H9 (cell line): ENCODE measurements around the gene ZC3H7B. TPM values are rescaled to one million over a fixed set of nuclear protein-coding genes. Genes with fewer than 3 reads are reported as not detected.

Source experiments
- DNase-seq: peaks from one replicate; pipeline ENCODE4 v3.0.0-alpha.2; 2017
- H2AFZ ChIP-seq: one replicate; pipeline ENCODE4 v1.6.1; 2013; ENCODE audit warnings: mild to moderate bottlenecking, low read length, control low read depth, moderate library complexity
- H2AK5ac ChIP-seq: 2 replicates; pipeline ENCODE4 v1.6.1; 2013; ENCODE audit warnings: low read length, control low read depth, mixed read lengths; ENCODE audit not compliant: insufficient read length
- H2BK120ac ChIP-seq: one replicate; pipeline ENCODE4 v1.6.1; 2013; ENCODE audit warnings: low read depth, mild to moderate bottlenecking, low read length, control low read depth, inconsistent platforms; ENCODE audit not compliant: poor library complexity, severe bottlenecking
- H2BK12ac ChIP-seq: 2 replicates; pipeline ENCODE4 v1.6.1; 2013; ENCODE audit warnings: low read length, control low read depth, mixed read lengths, low read depth; ENCODE audit not compliant: insufficient read length
- H2BK15ac ChIP-seq: 2 replicates; pipeline ENCODE4 v1.6.1; 2013; ENCODE audit warnings: low read depth, low read length, control low read depth
- H2BK20ac ChIP-seq: one replicate; pipeline ENCODE4 v1.6.1; 2013; ENCODE audit warnings: low read depth, mild to moderate bottlenecking, low read length, control low read depth, inconsistent platforms; ENCODE audit not compliant: poor library complexity, severe bottlenecking
- H2BK5ac ChIP-seq: 2 replicates; pipeline ENCODE4 v1.6.1; 2013; ENCODE audit warnings: low read length, control low read depth, mixed read lengths; ENCODE audit not compliant: insufficient read length
- H3K14ac ChIP-seq: 2 replicates; pipeline ENCODE4 v1.6.1; 2013; ENCODE audit warnings: low read length, control low read depth; ENCODE audit not compliant: insufficient read depth
- H3K18ac ChIP-seq: 2 replicates; pipeline ENCODE4 v1.6.1; 2013; ENCODE audit warnings: low read depth, mild to moderate bottlenecking, mixed read lengths, low read length, control low read depth; ENCODE audit not compliant: insufficient read length
- H3K23ac ChIP-seq: 2 replicates; pipeline ENCODE4 v1.6.1; 2013; ENCODE audit warnings: low read length, control low read depth, mixed read lengths, low read depth; ENCODE audit not compliant: insufficient read length
- H3K23me2 ChIP-seq: 2 replicates; pipeline ENCODE4 v1.6.1; 2013; ENCODE audit warnings: low read depth, mild to moderate bottlenecking, mixed read lengths, low read length, control low read depth; ENCODE audit not compliant: insufficient read length, poor library complexity, severe bottlenecking
- H3K27ac ChIP-seq: 2 replicates; pipeline ENCODE4 v1.5.1; 2013; ENCODE audit warnings: low read length, control low read depth, mixed read lengths, low read depth; ENCODE audit not compliant: insufficient read length
- H3K27me3 ChIP-seq: 2 replicates; pipeline ENCODE4 v1.6.1; 2013; ENCODE audit warnings: low read length, control low read depth, inconsistent platforms; ENCODE audit not compliant: insufficient read depth
- H3K4ac ChIP-seq: 2 replicates; pipeline ENCODE4 v1.6.1; 2013; ENCODE audit warnings: low read depth, mild to moderate bottlenecking, control low read depth, inconsistent platforms, low read length, moderate library complexity
- H3K4me1 ChIP-seq: 2 replicates; pipeline ENCODE4 v1.6.1; 2013; ENCODE audit warnings: low read length, control low read depth, inconsistent platforms; ENCODE audit not compliant: insufficient read depth
- H3K4me2 ChIP-seq: 2 replicates; pipeline ENCODE4 v1.6.1; 2013; ENCODE audit warnings: low read length, control low read depth, mixed read lengths; ENCODE audit not compliant: insufficient read length, insufficient read depth
- H3K56ac ChIP-seq: 2 replicates; pipeline ENCODE4 v1.6.1; 2013; ENCODE audit warnings: low read depth, mild to moderate bottlenecking, mixed read lengths, low read length, control low read depth; ENCODE audit not compliant: insufficient read length
- H3K79me1 ChIP-seq: 2 replicates; pipeline ENCODE4 v1.6.1; 2013; ENCODE audit warnings: low read depth, mild to moderate bottlenecking, moderate library complexity, low read length, control low read depth, inconsistent platforms; ENCODE audit not compliant: insufficient read depth, poor library complexity, severe bottlenecking
- H3K79me2 ChIP-seq: 2 replicates; pipeline ENCODE4 v1.6.1; 2013; ENCODE audit warnings: low read length, control low read depth, inconsistent platforms; ENCODE audit not compliant: insufficient read depth
- H3K9ac ChIP-seq: 2 replicates; pipeline ENCODE4 v1.6.1; 2013; ENCODE audit warnings: low read length, control low read depth, mixed read lengths; ENCODE audit not compliant: insufficient read length; ENCODE audit errors: extremely low read depth
- H3K9me3 ChIP-seq: one replicate; pipeline ENCODE4 v1.6.1; 2013; ENCODE audit warnings: low read depth, low read length, inconsistent platforms; ENCODE audit not compliant: control insufficient read depth
- H3T11ph ChIP-seq: one replicate; pipeline ENCODE4 v1.6.1; 2013; ENCODE audit warnings: mild to moderate bottlenecking, low read length, control low read depth, inconsistent platforms
- H4K20me1 ChIP-seq: one replicate; pipeline ENCODE4 v1.6.1; 2013; ENCODE audit not compliant: control insufficient read depth, insufficient read length, insufficient read depth
- H4K5ac ChIP-seq: 2 replicates; pipeline ENCODE4 v1.6.1; 2013; ENCODE audit warnings: low read depth, mild to moderate bottlenecking, mixed read lengths, low read length, control low read depth; ENCODE audit not compliant: insufficient read length
- H4K8ac ChIP-seq: replicated peaks from 2 replicates; pipeline ENCODE4 v1.6.1; 2013; ENCODE audit warnings: low read length, control low read depth, mixed read lengths, low read depth; ENCODE audit not compliant: insufficient read length
- H4K91ac ChIP-seq: 2 replicates; pipeline ENCODE4 v1.6.1; 2013; ENCODE audit warnings: low read depth, mild to moderate bottlenecking, moderate library complexity, mixed read lengths, low read length, control low read depth; ENCODE audit not compliant: insufficient read length
- H3K27ac Mint-ChIP-seq, 3 experiments: 2 replicates in 2 of 3; 3 replicates in 1 of 3; pipeline ENCODE4 v1.8.0; 2020 to 2021; ENCODE audit warnings: mixed read lengths in 3 of 3, mild to moderate bottlenecking in 1 of 3, moderate library complexity in 1 of 3
- H3K27me3 Mint-ChIP-seq: 2 replicates; pipeline ENCODE4 v1.8.0; 2021; ENCODE audit warnings: low read depth, mild to moderate bottlenecking, moderate library complexity, mixed read lengths
- H3K36me3 Mint-ChIP-seq, 3 experiments: 2 replicates in 2 of 3; 3 replicates in 1 of 3; pipeline ENCODE4 v1.8.0; 2020 to 2021; ENCODE audit warnings: low read depth in 3 of 3, mixed read lengths in 3 of 3; ENCODE audit not compliant: insufficient read depth in 1 of 3
- H3K4me1 Mint-ChIP-seq, 2 experiments: 2 replicates each; pipeline ENCODE4 v1.8.0; 2020; ENCODE audit warnings: mixed read lengths in 2 of 2
- H3K4me3 Mint-ChIP-seq, 2 experiments: 2 replicates in 1 of 2; 3 replicates in 1 of 2; pipeline ENCODE4 v1.8.0; 2020 to 2021; ENCODE audit warnings: mild to moderate bottlenecking in 2 of 2, mixed read lengths in 2 of 2, moderate library complexity in 1 of 2
- H3K9me3 Mint-ChIP-seq, 2 experiments: 2 replicates in 1 of 2; 3 replicates in 1 of 2; pipeline ENCODE4 v1.8.0; 2020; ENCODE audit warnings: mild to moderate bottlenecking in 2 of 2, mixed read lengths in 2 of 2, moderate library complexity in 1 of 2
- WGBS: extraction: QIAGEN DNeasy Blood & Tissue Kit; methylation state at CpG from one replicate; pipeline ENCODE4 v1.1.7; 2013; ENCODE audit warnings: missing lambda C conversion rate, low lambda C conversion rate, mixed read lengths; ENCODE audit not compliant: insufficient read length; ENCODE audit errors: extremely low coverage; 5-methylcytosine and 5-hydroxymethylcytosine counted together
- total RNA-seq: library from RNA; stranded (reverse); gene quantifications from 2 replicates; pipeline ENCODE4 v1.2.1, GENCODE V29; 2021
- TF ChIP-seq, protein P1 (sequence below): fragments of 200-600 bp; sonication (generic); conservative IDR thresholded peaks from 3 replicates; pipeline ENCODE4 v1.8.0; 2021; ENCODE audit warnings: antibody characterized with exemption, mild to moderate bottlenecking

The ZC3H7B gene
- total RNA-seq, 1 experiment from 2014 or later = 69.3 TPM

DNA sequence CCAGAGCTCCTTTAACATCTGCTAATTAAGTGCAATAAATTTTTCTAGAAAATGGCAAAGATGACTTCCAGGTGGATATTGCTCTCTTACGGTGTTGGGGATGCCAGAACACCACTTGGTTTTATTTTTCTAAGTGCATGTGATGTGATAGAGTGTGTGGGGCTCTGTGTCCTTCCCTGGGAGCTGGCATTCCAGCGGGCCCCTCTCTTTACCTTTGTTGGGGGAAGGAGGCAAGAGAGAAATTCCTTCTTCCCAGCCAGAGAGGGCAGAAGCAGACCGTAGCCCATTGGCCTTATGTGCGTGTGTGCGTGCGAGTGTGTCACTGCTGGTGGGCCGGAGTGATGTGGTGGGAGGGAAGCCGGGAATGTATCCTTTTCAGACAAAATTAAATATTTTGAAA, 97.6 kb downstream of the ZC3H7B start:
- Mint-ChIP-seq H3K4me3 (no peak overlapping the region), H3K4me1 (peaks cover 6 to 11% of the 10 kb centered on the region in 2 experiments; a peak in 3 of 4 replicates), H3K27me3 (peaks cover 1% of the 10 kb centered on the region; the same call in 1 of the 2 replicates), H3K9me3 (no peaks in the 10 kb centered on the region), H3K27ac (peak overlapping the region in 2 of 3 experiments; percentile 63 to 67; a peak in 2 of 7 replicates), H3K36me3 (peaks cover 4 to 37% (median 33%) of the 10 kb centered on the region in 3 experiments; a peak in 5 of 7 replicates)
- Histone ChIP-seq H3K79me2 (no peaks in the 10 kb centered on the region), H2BK20ac (no peak overlapping the region), H3K79me1 (no peaks in the 10 kb centered on the region), H3K18ac (no peak overlapping the region), H3K9ac (no peak overlapping the region), H4K91ac (no peak overlapping the region), H3K4ac (no peak overlapping the region), H3T11ph (no peak overlapping the region), H3K27ac (no peak overlapping the region), H4K5ac (no peak overlapping the region), H3K56ac (no peak overlapping the region), H2BK12ac (no peak overlapping the region), H4K20me1 (no peaks in the 10 kb centered on the region), H3K4me1 (no peaks in the 10 kb centered on the region), H2BK120ac (no peak overlapping the region), H2AFZ (no peak overlapping the region), H2AK5ac (no peak overlapping the region), H4K8ac (no peak overlapping the region), H2BK5ac (no peak overlapping the region), H3K23me2 (no peaks in the 10 kb centered on the region), H2BK15ac (no peak overlapping the region), H3K14ac (no peak overlapping the region), H3K23ac (no peak overlapping the region), H3K9me3 (no peaks in the 10 kb centered on the region), H3K27me3 (no peaks in the 10 kb centered on the region), H3K4me2 (no peak overlapping the region)
- WGBS = no CpG with 5 or more reads among the region's 8 CpGs
- no peak for DNase-seq
- TF ChIP-seq, protein P1, sequence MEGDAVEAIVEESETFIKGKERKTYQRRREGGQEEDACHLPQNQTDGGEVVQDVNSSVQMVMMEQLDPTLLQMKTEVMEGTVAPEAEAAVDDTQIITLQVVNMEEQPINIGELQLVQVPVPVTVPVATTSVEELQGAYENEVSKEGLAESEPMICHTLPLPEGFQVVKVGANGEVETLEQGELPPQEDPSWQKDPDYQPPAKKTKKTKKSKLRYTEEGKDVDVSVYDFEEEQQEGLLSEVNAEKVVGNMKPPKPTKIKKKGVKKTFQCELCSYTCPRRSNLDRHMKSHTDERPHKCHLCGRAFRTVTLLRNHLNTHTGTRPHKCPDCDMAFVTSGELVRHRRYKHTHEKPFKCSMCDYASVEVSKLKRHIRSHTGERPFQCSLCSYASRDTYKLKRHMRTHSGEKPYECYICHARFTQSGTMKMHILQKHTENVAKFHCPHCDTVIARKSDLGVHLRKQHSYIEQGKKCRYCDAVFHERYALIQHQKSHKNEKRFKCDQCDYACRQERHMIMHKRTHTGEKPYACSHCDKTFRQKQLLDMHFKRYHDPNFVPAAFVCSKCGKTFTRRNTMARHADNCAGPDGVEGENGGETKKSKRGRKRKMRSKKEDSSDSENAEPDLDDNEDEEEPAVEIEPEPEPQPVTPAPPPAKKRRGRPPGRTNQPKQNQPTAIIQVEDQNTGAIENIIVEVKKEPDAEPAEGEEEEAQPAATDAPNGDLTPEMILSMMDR = no peak
